IMR-90 (cell line): ENCODE data around the gene RFX4. TPM values are rescaled to one million over a fixed set of nuclear protein-coding genes. Genes with fewer than 3 reads are reported as not detected.

ENCODE experiments used
- ATAC-seq: fragments of 200-7000 bp; cut with Tn5 transposase; 2 replicates; pipeline ENCODE4 v1.9.1; 2020; ENCODE audit warnings: low read depth, mild to moderate bottlenecking, moderate library complexity
- BruUV-seq: library from RNA; stranded (reverse); fragments of 400-500 nt; replicated peaks from 2 replicates; lab custom pipeline; 2021; lab: Mats Ljungman, UMichigan
- CTCF ChIA-PET: fragments of 300-600 bp; formaldehyde crosslinking; extraction: SDS; loops from one replicate; lab custom pipeline; 2021; ENCODE audit warnings: antibody characterized with exemption; lab: Yijun Ruan, JAX
- POLR2A ChIA-PET: fragments of 300-600 bp; sonication (Branson Sonifier 250); formaldehyde crosslinking; loops from one replicate; lab custom pipeline; 2022; ENCODE audit warnings: antibody characterized with exemption; ENCODE audit not compliant: unreplicated experiment; lab: Charles Lee
- DNase-seq: peaks from one replicate; pipeline ENCODE4 v3.0.0; 2013
- H2AFZ ChIP-seq: replicated peaks from 2 replicates; pipeline ENCODE3; 2013; ENCODE audit warnings: low read length, mild to moderate bottlenecking; ENCODE audit not compliant: poor library complexity
- H2AK5ac ChIP-seq: 2 replicates; pipeline ENCODE4 v1.6.1; 2013; ENCODE audit warnings: low read depth, low read length, inconsistent platforms
- H2AK9ac ChIP-seq: replicated peaks from 2 replicates; pipeline ENCODE3; 2013; ENCODE audit warnings: mild to moderate bottlenecking, low read depth, low read length, moderate library complexity; ENCODE audit not compliant: poor library complexity
- H2BK120ac ChIP-seq: 2 replicates; pipeline ENCODE4 v1.6.1; 2013; ENCODE audit warnings: low read depth, low read length, inconsistent platforms
- H2BK15ac ChIP-seq: 3 replicates; pipeline ENCODE4 v1.6.1; 2013; ENCODE audit warnings: low read depth, low read length, inconsistent platforms
- H2BK20ac ChIP-seq: 2 replicates; pipeline ENCODE4 v1.6.1; 2013; ENCODE audit warnings: low read depth, mild to moderate bottlenecking, inconsistent platforms, low read length, moderate library complexity
- H2BK5ac ChIP-seq: 2 replicates; pipeline ENCODE4 v1.6.1; 2013; ENCODE audit warnings: mild to moderate bottlenecking, low read depth, low read length, inconsistent platforms; ENCODE audit not compliant: poor library complexity, severe bottlenecking
- H3K14ac ChIP-seq: replicated peaks from 2 replicates; pipeline ENCODE4 v1.6.1; 2013; ENCODE audit warnings: low read depth, low read length, inconsistent platforms
- H3K18ac ChIP-seq: 2 replicates; pipeline ENCODE4 v1.6.1; 2013; ENCODE audit warnings: low read depth, low read length, control low read depth
- H3K23ac ChIP-seq: 2 replicates; pipeline ENCODE4 v1.6.1; 2013; ENCODE audit warnings: low read depth, low read length, inconsistent platforms
- H3K27ac ChIP-seq: 2 replicates; pipeline ENCODE4 v1.5.1; 2013; ENCODE audit warnings: mild to moderate bottlenecking, control low read depth, low read length; ENCODE audit not compliant: insufficient read depth
- H3K27me3 ChIP-seq: 2 replicates; pipeline ENCODE4 v1.6.1; 2013; ENCODE audit warnings: low read length; ENCODE audit not compliant: control insufficient read depth, insufficient read depth
- H3K36me3 ChIP-seq: 2 replicates; pipeline ENCODE4 v1.6.1; 2013; ENCODE audit warnings: low read length, mixed read lengths; ENCODE audit not compliant: control insufficient read depth, insufficient read depth
- H3K4ac ChIP-seq: 2 replicates; pipeline ENCODE4 v1.6.1; 2013; ENCODE audit warnings: low read depth, low read length, inconsistent platforms
- H3K4me1 ChIP-seq: 2 replicates; pipeline ENCODE4 v1.6.1; 2013; ENCODE audit warnings: low read length, mixed read lengths; ENCODE audit not compliant: control insufficient read depth, insufficient read depth
- H3K4me2 ChIP-seq: 2 replicates; pipeline ENCODE4 v1.6.1; 2013; ENCODE audit warnings: low read depth, mild to moderate bottlenecking, control low read depth, low read length, moderate library complexity
- H3K4me3 ChIP-seq: 2 replicates; pipeline ENCODE4 v1.5.1; 2013; ENCODE audit warnings: low read depth, mild to moderate bottlenecking, control low read depth, low read length, moderate library complexity; ENCODE audit not compliant: insufficient read depth
- H3K56ac ChIP-seq: 2 replicates; pipeline ENCODE4 v1.6.1; 2013; ENCODE audit warnings: low read length, inconsistent platforms; ENCODE audit not compliant: insufficient read depth; ENCODE audit errors: extremely low read depth
- H3K79me1 ChIP-seq, 2 experiments: 2 replicates each; pipeline ENCODE4 v1.6.1; 2013; ENCODE audit warnings: low read length in 2 of 2, inconsistent platforms in 1 of 2, low read depth in 1 of 2
- H3K9ac ChIP-seq: 2 replicates; pipeline ENCODE4 v1.6.1; 2013; ENCODE audit warnings: low read depth, low read length, control low read depth
- H3K9me1 ChIP-seq: 2 replicates; pipeline ENCODE4 v1.6.1; 2013; ENCODE audit warnings: low read length, inconsistent platforms; ENCODE audit not compliant: insufficient read depth
- H3K9me3 ChIP-seq: 2 replicates; pipeline ENCODE4 v1.6.1; 2013; ENCODE audit warnings: low read length; ENCODE audit not compliant: control insufficient read depth, insufficient read depth
- H4K20me1 ChIP-seq: 2 replicates; pipeline ENCODE4 v1.6.1; 2013; ENCODE audit warnings: low read length, inconsistent platforms; ENCODE audit not compliant: insufficient read depth
- H4K5ac ChIP-seq: 2 replicates; pipeline ENCODE4 v1.6.1; 2013; ENCODE audit warnings: mild to moderate bottlenecking, low read depth, low read length, control low read depth
- H4K8ac ChIP-seq, 2 experiments: 2 replicates each; pipeline ENCODE4 v1.6.1; 2013; ENCODE audit warnings: low read depth in 2 of 2, low read length in 2 of 2, control low read depth in 1 of 2, inconsistent platforms in 1 of 2
- H4K91ac ChIP-seq: 2 replicates; pipeline ENCODE4 v1.6.1; 2013; ENCODE audit warnings: low read depth, low read length, inconsistent platforms; ENCODE audit not compliant: insufficient read depth
- BHLHE40 ChIP-seq: fragments of 150-350 bp; IDR thresholded peaks from 2 replicates; pipeline ENCODE4 v1.6.1; 2016; ENCODE audit warnings: mild to moderate bottlenecking, low read depth, low read length
- CEBPB ChIP-seq: IDR thresholded peaks from 2 replicates; pipeline ENCODE4 v1.6.1; 2012; ENCODE audit warnings: low read depth, low read length, improper control_type of control experiment
- CHD1 ChIP-seq: IDR thresholded peaks from 2 replicates; pipeline ENCODE4 v1.6.1; 2012; ENCODE audit warnings: low read depth, low read length, improper control_type of control experiment
- ELK1 ChIP-seq: fragments of 150-350 bp; IDR thresholded peaks from 2 replicates; pipeline ENCODE4 v1.6.1; 2016; ENCODE audit warnings: low read depth, mild to moderate bottlenecking, low read length, moderate library complexity, borderline replicate concordance
- FOS ChIP-seq: fragments of 150-350 bp; IDR thresholded peaks from 2 replicates; pipeline ENCODE4 v1.6.1; 2016; ENCODE audit warnings: low read depth, low read length
- MAFK ChIP-seq: IDR thresholded peaks from 2 replicates; pipeline ENCODE4 v1.6.1; 2012; ENCODE audit warnings: low read depth, low read length, improper control_type of control experiment
- MAZ ChIP-seq: IDR thresholded peaks from 2 replicates; pipeline ENCODE4 v1.6.1; 2012; ENCODE audit warnings: low read depth, mild to moderate bottlenecking, low read length, improper control_type of control experiment, moderate library complexity, borderline replicate concordance
- POLR2A ChIP-seq: IDR thresholded peaks from 2 replicates; pipeline ENCODE4 v1.6.1; 2012; ENCODE audit warnings: mild to moderate bottlenecking, low read depth, low read length
- RAD21 ChIP-seq: IDR thresholded peaks from 2 replicates; pipeline ENCODE4 v1.6.1; 2012; ENCODE audit warnings: low read length, improper control_type of control experiment
- RFX5 ChIP-seq: IDR thresholded peaks from 2 replicates; pipeline ENCODE4 v1.8.0; 2012; ENCODE audit warnings: low read depth, mild to moderate bottlenecking, low read length, moderate library complexity
- WGBS, 2 experiments: methylation state at CpG; one replicate each; pipeline versions ENCODE4 v1.1.5 to v1.1.7; 2013; ENCODE audit warnings: missing lambda C conversion rate in 2 of 2; ENCODE audit not compliant: insufficient read length in 1 of 2; ENCODE audit errors: extremely low coverage in 2 of 2; 5-methylcytosine and 5-hydroxymethylcytosine counted together
- dilution Hi-C: fragments of 300-500 bp; cut with HindIII; formaldehyde crosslinking; loops from one replicate; pipeline ENCODE4 v1.14.3; 2018; ENCODE audit warnings: low sequenced_read_pairs; ENCODE audit not compliant: unreplicated experiment
- in situ Hi-C: fragments of 300-500 bp; cut with MboI; formaldehyde crosslinking; loops from 3 replicates; pipeline ENCODE4 v1.14.3; 2019; ENCODE audit warnings: low sequenced_read_pairs, inconsistent platforms, mixed read lengths
- intact Hi-C: fragments of 100-400 bp; cut with micrococcal nuclease; formaldehyde crosslinking; loops from 2 replicates; pipeline ENCODE4 v1.10.0; 2022
- polyA plus RNA-seq, 3 experiments: library from polyadenylated mRNA; depleted of rRNA; stranded (reverse); fragments of >200 nt; gene quantifications; 2 replicates each; pipeline ENCODE4 v1.2.3, GENCODE V29; 2012; ENCODE audit warnings: low replicate concordance in 1 of 3
- total RNA-seq: library from RNA; depleted of rRNA; stranded (reverse); fragments of >200 nt; gene quantifications from 2 replicates; pipeline ENCODE4 v1.2.3, GENCODE V29; 2012
- TF ChIP-seq, protein P1 (sequence below): conservative IDR thresholded peaks from 2 replicates; pipeline ENCODE4 v1.5.1; 2012; ENCODE audit warnings: mild to moderate bottlenecking, low read depth, low read length, improper control_type of control experiment

The RFX4 gene
- total and polyA plus RNA-seq, 2 of the 4 experiments (the other 2 are of a cell fraction), result not detected

- POLR2A ChIA-PET, result no interaction called here
- H3K4me1 ChIP-seq, result no peaks in the 10 kb centered on the region
- CTCF ChIA-PET, result no interaction called here
Observed at GRCh38 chr12:106651552-106651951, 68.7 kb downstream of the RFX4 start.

More at GRCh38 chr12:106651552-106651951, 68.7 kb downstream of the RFX4 start:
- no peaks in the 10 kb centered on the region; the same call in 1 of the 2 replicates for H3K27me3 ChIP-seq
- H3K4ac ChIP-seq, result no peak overlapping the region
- in situ Hi-C loops, result no loop called here
- H2AK9ac ChIP-seq, result no peak overlapping the region
- H3K4me2 ChIP-seq, result no peak overlapping the region
- no peak overlapping the region for H3K23ac ChIP-seq
- H2BK15ac ChIP-seq, result no peak overlapping the region
- no peaks in the 10 kb centered on the region for H3K36me3 ChIP-seq
- no peaks in the 10 kb centered on the region for H3K9me3 ChIP-seq
- no peaks in the 10 kb centered on the region for H4K20me1 ChIP-seq
- intact Hi-C loops, result no loop called here
- no peak overlapping the region for H2BK20ac ChIP-seq
- dilution Hi-C loops, result no loop called here
- TF ChIP-seq FOS (no peak), MAFK (no peak), RFX5 (no peak), RAD21 (no peak), BHLHE40 (no peak), POLR2A (no peak), MAZ (no peak), CEBPB (no peak), CHD1 (no peak), ELK1 (no peak)
- TF ChIP-seq, protein P1, sequence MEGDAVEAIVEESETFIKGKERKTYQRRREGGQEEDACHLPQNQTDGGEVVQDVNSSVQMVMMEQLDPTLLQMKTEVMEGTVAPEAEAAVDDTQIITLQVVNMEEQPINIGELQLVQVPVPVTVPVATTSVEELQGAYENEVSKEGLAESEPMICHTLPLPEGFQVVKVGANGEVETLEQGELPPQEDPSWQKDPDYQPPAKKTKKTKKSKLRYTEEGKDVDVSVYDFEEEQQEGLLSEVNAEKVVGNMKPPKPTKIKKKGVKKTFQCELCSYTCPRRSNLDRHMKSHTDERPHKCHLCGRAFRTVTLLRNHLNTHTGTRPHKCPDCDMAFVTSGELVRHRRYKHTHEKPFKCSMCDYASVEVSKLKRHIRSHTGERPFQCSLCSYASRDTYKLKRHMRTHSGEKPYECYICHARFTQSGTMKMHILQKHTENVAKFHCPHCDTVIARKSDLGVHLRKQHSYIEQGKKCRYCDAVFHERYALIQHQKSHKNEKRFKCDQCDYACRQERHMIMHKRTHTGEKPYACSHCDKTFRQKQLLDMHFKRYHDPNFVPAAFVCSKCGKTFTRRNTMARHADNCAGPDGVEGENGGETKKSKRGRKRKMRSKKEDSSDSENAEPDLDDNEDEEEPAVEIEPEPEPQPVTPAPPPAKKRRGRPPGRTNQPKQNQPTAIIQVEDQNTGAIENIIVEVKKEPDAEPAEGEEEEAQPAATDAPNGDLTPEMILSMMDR, result no peak
- no peaks in the 10 kb centered on the region for H3K9me1 ChIP-seq
- no peak overlapping the region for H3K9ac ChIP-seq
- H2AK5ac ChIP-seq, result no peak overlapping the region
- no peak overlapping the region for H2BK120ac ChIP-seq
- no peak overlapping the region for H3K4me3 ChIP-seq
- H4K5ac ChIP-seq, result no peak overlapping the region
- H2AFZ ChIP-seq, result no peak overlapping the region
- no peak overlapping the region for H3K14ac ChIP-seq
- ATAC-seq, result no peak
- no peak overlapping the region for H2BK5ac ChIP-seq
- no peak for DNase-seq
- no TSS peak for BruUV-seq
- no peak overlapping the region for H4K8ac ChIP-seq
- no peaks in the 10 kb centered on the region for H3K79me1 ChIP-seq
- no peak overlapping the region for H3K27ac ChIP-seq
- H4K91ac ChIP-seq, result no peak overlapping the region
- 80% methylated on average over 1 of the region's 2 CpGs; no CpG with 5 or more reads in 1 of the 2 experiments for WGBS, 2 experiments
- no peak overlapping the region for H3K18ac ChIP-seq
- no peak overlapping the region for H3K56ac ChIP-seq
